Iris pigment epithelial cell (primary cell): ENCODE results near the gene PLEKHA6.
"Not testable (repeated sequence)": the region's sequence is repeated elsewhere in the genome, so short reads cannot be mapped to it uniquely, and the experiment has no call there.

Experiments
- DNase-seq: peaks from one replicate; pipeline ENCODE4 v3.0.0-alpha.2; 2011; ENCODE audit warnings: low read depth

Gene PLEKHA6

DNA sequence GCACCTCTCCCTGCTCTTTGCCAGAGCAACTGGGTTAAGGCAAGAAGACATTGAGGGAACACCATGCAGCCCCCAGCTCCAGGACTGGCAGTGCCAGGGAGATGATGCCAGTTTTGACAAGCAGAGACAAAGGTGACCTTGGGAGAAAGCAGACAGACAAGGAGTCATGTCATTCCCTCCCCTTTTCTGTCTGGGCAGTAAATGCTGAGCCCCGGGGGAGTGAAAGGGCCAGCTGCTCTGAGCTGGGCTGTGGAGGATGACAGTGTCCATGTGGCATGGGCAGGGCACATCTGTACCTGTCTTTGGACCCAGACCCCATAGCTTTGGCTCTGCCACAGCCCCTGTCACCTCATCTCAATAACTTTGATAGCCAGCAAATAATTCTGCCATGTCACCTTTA is 24.2 kb downstream of the PLEKHA6 start:
- no peak for DNase-seq

DNA sequence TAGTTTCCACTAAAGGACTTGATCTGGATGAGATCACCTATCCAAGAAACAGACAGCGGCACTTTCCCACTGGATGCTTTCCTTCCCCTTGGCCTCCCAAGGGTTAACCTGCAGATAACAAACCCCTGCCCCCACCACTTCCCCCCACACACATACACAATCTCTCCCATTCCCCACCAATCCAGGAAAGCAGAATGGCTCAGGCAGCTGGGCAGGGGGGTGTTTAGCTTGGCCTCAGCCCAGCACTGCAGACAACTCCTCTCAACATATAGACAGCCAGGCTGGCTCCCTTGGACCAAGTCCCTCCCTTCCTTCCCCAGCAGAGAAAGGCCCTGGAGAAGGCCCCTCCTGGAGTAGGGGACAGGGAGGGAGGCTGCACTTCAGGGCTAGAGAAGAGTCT is 24.6 kb downstream of the PLEKHA6 start:
- DNase-seq, result no peak

DNA sequence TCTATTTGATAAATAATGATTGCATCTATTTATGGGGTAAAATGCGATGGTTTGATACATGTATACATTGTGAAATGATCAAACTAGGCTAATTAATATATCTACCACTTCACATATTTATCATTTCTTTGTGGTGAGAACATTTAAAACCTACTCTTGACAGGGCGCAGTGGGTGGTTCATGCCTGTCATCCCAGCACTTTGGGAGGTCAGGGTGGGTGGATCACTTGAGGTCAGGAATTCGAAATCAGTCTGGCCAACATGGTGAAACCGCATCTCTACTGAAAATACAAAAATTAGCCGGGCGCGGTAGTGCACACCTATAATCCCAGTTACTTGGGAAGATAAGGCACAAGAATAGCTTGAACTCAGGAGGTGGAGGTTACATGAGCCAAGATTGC is 25.3 kb downstream of the PLEKHA6 start:
- DNase-seq, result no peak

DNA sequence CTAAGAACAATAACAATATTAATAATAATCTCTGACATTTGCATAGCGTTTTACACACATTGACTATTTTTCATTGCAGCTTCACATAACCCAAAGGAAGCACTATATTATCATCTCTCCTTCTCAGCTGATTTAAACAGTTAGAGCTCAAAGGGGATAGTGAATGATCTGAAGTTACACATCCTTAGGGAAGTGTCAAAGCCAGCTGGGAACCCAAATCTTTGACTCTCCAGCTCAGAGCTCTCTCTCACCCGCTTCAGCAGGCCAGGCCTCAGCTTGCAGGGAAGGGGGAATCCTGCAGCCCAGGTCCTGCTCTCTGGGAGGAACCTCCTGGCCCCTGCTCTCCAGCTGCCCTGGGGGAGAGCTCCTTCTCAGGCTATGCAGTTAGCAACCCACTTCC is 26.3 kb downstream of the PLEKHA6 start:
- DNase-seq, result no peak

DNA sequence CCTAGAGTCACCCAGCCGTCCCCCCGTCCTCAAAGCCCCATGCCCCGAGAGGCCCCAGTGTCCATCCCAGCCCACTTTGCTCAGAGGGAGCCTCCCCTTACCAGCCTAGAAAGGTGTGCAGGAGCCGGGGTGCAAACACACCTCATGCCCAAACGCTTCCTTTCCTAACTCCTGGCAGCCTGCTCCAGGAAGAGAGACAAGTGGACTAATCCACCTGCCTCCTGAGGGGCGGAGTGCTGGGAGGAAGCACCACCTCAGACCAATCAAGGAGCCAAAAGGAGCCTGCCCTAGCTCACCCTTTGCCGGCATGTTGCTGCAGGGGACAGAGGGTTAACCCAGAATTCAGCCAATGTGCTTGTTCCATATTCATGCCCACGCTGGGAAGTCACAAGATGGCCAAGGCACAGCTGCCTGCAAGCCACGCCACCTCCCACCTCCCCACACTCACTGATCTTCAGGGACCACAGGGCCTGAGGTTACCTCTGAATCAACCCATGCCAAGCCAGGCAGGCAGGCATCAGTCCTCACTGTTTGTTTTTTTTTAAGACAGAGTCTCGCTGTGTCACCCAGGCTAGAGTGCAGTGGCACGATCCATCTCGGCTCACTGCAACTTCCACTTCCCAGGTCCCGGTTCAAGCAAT is 27.8 kb downstream of the PLEKHA6 start:
- no peak for DNase-seq

DNA sequence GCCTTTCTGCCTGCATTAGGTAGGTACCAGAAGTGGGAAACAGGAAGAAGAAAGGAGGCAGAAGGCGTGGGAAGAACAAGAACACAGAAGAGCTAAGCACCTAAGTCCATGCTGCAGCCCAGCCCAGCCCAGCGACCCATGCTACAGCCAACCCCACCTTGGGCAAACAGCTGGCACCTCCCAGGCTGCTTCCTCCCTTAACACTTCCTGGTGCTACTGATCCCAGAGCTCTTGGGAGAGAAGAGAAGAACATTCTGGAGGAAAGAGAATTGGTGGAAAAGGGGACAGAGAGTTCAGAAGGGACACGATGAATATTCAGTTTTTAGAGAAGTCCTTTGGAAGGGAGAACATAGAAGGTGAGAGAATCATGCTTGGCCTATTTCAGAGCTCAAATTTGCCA is 28.5 kb downstream of the PLEKHA6 start:
- no peak for DNase-seq

DNA sequence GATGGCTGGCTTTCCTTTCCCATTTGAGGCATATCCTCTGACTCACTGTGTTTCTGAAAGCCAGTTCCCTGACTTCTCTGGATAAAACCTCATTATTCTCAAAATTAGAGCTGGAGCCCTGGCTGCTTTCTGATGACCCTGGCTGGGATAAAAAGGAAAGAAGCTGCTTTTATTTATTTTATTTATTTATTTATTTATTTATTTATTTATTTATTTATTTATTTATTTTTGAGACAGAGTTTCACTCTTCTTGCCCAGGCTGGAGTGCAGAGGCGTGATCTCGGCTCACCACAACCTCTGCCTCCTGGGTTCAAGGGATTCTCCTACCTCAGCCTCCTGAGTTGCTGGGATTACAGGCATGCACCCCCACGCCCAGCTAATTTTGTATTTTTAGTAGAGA is 31.9 kb downstream of the PLEKHA6 start:
- DNase-seq, result not testable (repeated sequence)

DNA sequence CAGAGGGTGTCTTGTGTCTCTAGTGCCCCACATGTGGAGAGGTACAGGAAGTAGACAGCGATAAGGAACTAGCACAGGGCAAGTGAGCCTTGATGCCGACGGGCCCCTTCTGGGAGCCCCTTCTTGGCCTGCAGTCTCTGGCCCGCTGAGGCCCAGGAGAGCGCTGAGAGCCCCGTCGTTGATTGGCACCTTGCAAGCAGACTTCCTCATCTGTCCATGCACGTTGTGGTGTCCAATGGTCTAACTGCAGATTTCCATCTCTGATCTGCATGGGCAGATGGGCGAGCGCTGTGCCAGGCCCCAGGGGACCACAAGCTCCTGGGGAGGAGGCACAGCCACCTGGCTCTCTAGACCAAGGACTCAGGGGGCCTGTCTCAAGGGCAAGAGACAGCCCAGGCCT is 32.4 kb downstream of the PLEKHA6 start:
- no peak for DNase-seq

DNA sequence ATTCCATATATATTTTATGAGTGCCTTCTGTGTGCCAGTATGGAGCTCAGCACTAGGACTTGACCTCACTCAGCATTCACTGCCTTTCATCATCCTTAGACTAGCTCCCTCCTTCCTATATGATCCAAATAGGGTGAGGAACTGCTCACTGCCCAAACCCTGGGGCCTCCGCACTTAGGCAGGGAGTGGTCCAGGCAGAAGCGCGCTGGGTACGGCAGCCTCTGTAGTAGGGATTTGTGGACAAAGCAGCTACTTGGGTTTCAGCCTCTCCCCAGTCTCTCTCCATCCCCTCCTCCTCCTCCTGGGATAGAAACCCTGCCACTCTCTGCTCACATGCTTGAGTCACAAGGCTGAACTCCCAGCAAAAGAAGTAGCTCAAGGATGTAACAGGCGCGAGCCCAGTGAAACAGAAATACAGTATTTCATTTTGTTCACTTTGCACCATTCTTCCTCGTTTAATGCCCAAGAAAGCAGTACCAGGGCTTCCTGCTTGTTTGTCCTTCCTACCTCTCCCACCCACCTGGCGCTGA is 32.9 kb downstream of the PLEKHA6 start:
- peak; percentile 41 for DNase-seq

DNA sequence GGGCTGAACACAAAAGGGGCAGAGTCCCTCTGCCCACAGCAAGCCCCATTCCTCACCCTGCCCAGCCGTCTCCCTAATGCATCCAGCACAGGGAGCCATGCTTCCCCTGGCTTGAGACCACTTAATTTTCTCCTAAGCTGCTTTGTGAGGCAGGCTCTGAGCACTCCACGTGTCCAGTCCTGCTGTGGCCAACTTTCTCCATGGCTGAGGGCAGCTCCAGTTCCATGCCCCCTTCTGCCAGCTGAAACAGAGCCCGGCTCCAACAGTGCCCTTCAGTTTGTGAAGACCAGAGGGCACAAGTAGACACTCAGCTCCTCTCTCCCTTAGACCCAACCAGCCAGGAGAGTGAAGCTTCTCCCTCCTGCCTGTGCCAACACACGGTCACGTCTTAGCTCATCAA is 33.8 kb downstream of the PLEKHA6 start:
- DNase-seq, result no peak

DNA sequence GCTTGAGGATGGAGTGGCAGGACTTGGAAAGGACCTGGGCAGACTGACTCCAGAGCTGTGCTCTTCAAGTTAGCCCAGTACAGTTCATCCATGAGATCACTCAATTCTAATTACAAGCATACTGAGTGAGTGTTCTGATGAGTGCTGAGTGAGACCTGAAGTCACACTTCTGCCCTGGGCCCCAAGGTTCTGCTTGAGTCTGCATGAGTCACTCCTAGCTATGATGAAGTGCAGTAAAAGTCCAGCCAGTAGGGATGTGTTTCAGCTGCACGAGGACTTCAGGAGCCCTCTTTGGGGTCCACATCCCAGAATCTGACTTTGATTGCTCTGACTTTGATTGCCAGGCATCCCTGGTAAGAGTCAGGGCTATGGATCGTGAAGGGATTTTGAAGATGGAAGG is 35.8 kb downstream of the PLEKHA6 start:
- peak; percentile 86 for DNase-seq

DNA sequence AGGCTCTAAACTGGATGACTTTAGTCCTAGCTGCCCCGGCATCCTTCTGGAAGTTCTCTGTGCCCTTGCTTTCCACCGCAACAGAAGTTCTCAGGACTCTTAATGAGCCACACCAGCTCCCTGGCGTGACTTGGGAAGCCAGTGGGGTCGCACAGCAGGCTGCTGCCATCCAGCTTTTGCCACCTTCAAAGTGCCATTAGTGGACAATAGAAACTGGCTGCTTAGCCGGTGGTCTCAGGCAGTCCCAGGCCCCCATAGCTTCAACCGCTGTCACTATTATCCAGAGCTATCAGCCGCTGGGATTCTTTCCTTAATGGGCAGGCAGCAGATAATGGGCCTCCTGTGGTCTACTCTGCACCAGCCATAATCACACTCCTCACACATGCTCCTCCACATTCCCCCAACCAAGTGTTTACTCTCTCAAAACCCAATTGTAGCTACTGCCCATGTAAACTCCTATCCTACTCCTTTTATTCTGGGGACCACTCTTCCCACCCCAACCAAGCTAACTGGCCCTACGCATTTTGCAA is 37.3 kb downstream of the PLEKHA6 start:
- no peak for DNase-seq

DNA sequence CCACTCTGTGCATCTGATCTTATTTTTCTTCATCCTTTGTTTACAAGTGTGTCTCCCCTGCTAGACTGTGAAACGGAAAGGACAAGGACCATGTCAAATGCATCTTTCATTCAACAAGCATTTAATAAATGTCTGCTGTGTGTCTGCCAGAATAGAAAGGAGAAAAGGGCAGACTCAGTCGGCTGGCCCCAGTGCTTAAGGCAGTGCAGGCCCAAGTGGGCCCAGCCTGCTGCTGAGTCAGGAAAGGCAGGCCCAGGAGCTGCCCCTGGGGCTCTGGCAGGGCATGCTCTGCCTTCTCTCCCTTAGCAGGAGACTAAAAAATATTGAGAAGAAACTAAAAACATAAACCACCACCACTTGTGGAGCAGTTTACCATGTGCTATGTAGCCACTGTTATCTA is 38.1 kb downstream of the PLEKHA6 start:
- DNase-seq, result peak; percentile 72

DNA sequence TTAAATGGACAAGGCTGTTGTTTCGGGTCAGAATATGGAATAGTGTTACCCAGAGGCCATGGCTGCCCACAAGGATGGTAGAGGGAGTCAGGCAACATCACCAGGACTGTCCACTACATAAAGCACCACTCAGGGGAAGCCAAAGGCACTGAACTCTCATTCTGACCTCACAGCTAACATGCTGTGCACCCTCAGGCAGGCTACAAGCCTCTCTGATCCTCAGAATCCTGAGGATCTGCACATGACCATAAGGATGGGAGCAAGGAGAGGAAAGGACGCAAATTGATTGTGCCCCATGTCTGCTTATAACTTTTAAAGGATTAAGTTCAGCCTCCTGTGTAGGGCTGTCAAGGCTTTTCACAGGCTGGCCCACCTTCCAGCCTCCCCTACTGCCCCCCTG is 38.7 kb downstream of the PLEKHA6 start:
- DNase-seq, result no peak

DNA sequence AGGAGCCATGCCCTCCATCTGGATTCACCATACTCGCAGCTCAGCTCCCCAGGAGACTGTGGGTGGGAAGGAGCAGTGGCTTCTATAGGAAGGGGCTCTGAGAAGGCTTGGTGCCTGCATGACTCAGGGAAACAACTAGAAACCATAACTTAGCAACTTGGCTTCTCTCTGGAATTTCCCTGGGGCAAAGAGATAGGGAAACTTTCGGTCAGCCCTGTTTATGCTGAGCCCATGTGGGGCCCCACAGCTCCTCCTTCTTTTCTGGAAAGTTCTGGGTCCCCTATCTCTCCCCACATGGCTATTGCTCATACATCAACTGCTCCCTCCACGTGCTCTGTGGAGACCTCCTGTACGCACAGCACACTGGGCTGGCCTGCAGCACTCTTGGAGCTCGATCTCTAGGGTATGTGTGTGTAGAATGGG is 39.3 kb downstream of the PLEKHA6 start:
- peak; percentile 91 for DNase-seq

DNA sequence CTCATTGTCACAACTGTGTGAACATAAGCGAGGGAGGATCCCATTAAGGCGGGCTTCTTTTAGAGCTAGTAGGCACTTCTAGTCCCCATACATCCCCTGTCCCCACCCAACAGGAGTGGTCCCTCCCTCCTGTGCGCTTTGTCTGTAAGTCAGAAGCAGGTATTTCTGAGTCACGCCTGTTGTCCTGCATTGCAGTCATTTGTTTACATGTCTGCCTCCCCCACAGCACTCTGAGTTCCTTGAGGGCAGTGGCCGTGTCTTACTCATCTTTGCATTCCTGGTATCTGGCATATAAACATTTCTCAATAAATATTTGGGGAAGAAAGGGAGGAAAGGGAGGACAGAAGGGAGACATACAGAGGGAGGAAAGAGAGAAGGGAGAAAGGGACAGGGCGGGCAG is 40.3 kb downstream of the PLEKHA6 start:
- DNase-seq, result peak; percentile 96

DNA sequence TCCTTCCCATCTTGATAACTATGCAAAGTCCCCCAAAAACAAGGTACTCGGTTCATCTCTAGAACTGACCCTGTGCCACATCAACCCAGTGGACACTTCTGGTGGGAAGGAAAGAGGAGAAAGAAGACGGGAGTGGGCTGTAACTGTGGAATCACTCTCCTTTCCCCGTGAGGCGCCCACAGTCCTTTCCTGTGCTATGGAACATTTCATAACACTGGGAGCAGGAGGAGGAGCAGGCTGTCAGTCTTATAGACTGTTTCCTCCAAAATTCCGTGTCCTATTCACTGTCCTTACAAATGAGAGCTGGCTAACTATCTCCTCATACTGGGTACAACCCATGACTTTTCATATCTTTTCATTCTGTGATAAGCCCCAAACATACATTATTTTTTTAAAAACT is 40.7 kb downstream of the PLEKHA6 start:
- DNase-seq, result peak; percentile 33

DNA sequence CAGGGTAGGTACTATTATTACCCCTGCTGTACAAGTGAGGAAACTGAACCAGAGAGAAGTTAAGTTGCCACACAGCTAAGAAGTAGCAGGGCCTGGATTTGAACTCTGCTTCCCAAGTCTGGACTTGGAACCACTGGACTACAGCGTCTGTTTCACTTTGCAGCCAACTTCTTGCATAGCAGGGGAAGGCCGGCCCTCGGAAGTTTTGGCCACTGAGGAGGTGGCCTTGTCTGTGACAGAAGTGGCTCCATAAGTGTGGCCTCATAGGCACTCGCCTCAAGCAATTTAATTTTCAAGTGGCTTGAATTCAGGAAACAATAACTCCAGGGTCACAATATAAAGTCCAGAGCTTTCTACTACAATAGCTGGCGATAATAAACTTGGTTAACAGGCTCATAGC is 41.4 kb downstream of the PLEKHA6 start:
- no peak for DNase-seq

DNA sequence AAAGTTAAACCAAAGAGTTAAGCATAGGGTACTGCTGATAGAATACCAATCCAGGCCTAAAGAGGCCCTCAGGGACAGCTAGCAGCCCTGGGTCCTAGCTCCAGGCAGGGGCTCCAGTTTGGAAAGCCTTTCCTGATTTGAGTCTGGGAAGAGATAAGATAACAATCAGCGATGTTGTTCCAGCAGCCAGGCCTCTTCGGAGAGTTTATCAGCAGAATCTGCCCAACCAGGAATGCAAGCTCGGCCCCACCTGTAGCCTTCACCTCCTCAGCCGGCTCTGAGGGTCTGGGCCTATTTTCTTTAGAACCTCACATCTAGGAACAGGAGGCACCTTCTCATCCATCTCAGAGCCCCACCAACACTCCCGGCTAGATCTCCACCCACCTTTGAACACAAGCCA is 42.6 kb downstream of the PLEKHA6 start:
- DNase-seq, result no peak

DNA sequence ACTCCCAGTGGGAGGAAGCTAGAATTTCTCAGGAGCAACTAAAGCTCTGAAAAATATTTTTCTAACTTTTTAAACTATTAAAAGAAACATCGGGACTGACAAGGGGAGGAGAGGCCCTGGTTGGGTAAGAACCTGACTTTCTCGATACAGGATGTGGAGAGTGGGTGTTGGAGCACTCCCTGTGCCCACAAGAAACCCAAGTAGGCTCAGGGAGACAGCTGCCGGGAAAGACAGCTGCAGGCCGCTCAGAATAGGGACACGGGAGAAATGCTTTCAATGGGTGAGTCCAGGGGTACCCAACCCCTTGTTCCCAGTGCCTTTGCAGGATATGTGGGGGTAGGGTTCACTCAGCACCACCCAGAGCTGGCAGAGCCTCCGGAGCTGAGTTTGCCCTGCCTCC is 43.6 kb downstream of the PLEKHA6 start:
- peak; percentile 46 for DNase-seq

DNA sequence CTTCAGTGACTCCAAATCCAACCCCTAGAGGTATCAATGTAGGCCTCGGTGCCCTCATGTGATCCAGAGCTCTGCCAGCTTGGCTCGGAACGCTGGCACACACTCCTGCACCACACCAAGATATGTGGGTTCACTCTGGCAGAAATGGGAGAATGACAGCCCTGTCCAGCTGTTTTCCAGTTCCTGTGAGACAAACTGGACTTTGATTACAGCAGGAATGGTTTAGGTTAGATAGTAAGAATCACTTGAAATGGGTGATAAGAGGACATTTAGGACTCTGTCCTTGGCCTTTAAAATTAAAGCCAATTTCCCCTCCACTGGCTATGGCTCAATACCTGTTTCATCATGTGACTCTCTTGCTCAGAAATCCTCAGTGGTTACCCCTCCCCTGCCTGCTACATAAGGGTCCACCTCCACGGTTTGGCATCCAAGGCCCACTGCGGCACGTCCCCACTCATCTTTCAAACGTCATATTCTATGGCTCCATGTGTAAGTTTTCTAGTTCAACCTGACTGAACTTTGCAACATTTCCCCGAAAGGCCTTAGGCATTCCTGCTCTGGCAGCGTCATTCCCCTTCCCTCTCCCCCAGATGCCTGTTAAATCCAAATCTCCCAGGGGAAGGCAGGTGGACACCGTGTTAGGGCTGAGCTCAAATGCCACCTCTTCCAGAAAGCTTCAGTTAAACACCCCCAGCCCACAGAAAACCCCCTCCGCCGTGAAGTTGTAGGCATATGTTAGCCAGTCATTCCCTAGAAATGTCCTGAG is 44.7 kb downstream of the PLEKHA6 start:
- DNase-seq, result no peak

DNA sequence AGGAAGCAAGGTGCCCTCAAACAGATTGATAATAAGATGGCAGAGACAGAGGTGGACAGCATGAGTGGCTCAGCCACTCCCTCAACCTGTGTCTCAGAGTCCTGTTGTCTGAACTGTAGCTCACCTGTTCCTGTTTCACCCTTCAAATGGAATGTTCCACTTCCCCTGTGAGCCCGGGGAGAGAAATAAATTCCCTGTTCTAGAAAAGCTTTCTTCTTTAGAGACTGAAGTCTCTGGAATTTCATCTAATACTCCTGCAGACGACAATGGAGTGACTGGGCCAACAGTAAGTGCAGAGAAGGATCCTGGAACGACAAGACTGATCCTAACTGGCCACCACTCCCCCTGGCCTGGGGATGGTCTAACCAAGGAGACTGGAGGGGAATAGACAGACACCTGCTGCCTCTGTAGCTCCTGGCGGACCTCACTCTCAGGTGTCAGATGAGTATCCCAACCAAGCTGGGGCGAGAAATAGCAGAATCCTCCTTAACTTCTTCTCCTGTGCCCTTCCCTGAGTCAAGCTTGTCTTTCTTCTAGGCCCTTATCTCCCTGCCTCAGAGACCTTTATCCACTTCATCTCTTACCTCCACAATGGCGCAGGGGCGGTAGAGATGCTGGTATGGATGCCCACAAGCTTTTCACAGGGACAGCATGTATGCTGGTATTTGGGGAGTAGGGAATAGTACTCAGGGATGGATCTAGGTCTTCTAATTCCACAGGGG is 45.4 kb downstream of the PLEKHA6 start:
- DNase-seq, result no peak

DNA sequence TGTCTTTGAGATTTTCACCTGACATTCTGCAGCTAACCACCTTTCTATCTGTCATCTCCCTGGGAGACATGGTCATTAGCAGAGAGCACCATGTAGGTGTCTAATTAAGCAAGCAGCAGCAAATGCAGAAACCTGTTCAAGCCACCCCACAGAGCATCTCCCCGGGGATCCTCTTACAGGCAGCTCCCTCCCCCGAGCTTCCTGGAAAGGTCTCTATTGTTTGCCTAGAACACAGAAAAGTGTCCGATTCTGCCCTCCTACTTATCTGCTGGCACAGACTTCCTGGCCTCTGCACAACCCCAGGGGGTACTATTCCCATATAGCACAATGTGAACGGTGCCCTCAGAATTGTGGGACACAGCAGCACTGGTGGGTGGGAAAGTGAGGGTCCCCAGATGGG is 46.1 kb downstream of the PLEKHA6 start:
- no peak for DNase-seq
